Measurements from ENCODE around the gene ABCA8.
"Not testable (repeated sequence)": the region's sequence is repeated elsewhere in the genome, so short reads cannot be mapped to it uniquely, and the experiment has no call there.

ABCA8 gene

GRCh38 chr17:68954146-68954896 is 871 bp downstream of the ABCA8 start:
- Mint-ChIP-seq H3K27me3 (ENCODE audit: low read depth) (no peaks in the 10 kb centered on the region), H3K27ac (no peak overlapping the region), H3K9me3 (no peaks in the 10 kb centered on the region), H3K36me3 (ENCODE audit: low read depth) (no peaks in the 10 kb centered on the region), H3K4me3 (no peak overlapping the region), H3K4me1 (ENCODE audit: low read depth) (no peaks in the 10 kb centered on the region)

GRCh38 chr17:68953340-68953997 is 1.7 kb downstream of the ABCA8 start:
- Mint-ChIP-seq H3K27me3 (ENCODE audit: low read depth) (no peaks in the 10 kb centered on the region), H3K27ac (no peak overlapping the region), H3K36me3 (ENCODE audit: low read depth) (no peaks in the 10 kb centered on the region), H3K4me3 (no peak overlapping the region), H3K4me1 (ENCODE audit: low read depth) (no peaks in the 10 kb centered on the region), H3K9me3 (no peaks in the 10 kb centered on the region)

- Mint-ChIP-seq H3K9me3 (no peaks in the 10 kb centered on the region), H3K4me3 (no peak overlapping the region), H3K27me3 (ENCODE audit: low read depth) (no peaks in the 10 kb centered on the region), H3K36me3 (ENCODE audit: low read depth) (no peaks in the 10 kb centered on the region), H3K27ac (no peak overlapping the region), H3K4me1 (ENCODE audit: low read depth) (no peaks in the 10 kb centered on the region)
Measured at GRCh38 chr17:68950725-68951124, 4.5 kb downstream of the ABCA8 start.

- not testable (repeated sequence) for H3K36me3 Mint-ChIP-seq (ENCODE audit: low read depth); H3K4me1 Mint-ChIP-seq (ENCODE audit: low read depth); H3K4me3 Mint-ChIP-seq; H3K27me3 Mint-ChIP-seq (ENCODE audit: low read depth); H3K9me3 Mint-ChIP-seq; H3K27ac Mint-ChIP-seq
Measured at GRCh38 chr17:68947868-68948267, 7.3 kb downstream of the ABCA8 start.

GRCh38 chr17:68944435-68945035 is 10.7 kb downstream of the ABCA8 start:
- Mint-ChIP-seq H3K27ac (no peak overlapping the region), H3K9me3 (no peaks in the 10 kb centered on the region), H3K4me3 (no peak overlapping the region), H3K27me3 (ENCODE audit: low read depth) (no peaks in the 10 kb centered on the region), H3K4me1 (ENCODE audit: low read depth) (no peaks in the 10 kb centered on the region), H3K36me3 (ENCODE audit: low read depth) (no peaks in the 10 kb centered on the region)

GRCh38 chr17:68943812-68944182 is 11.4 kb downstream of the ABCA8 start:
- not testable (repeated sequence) for H3K27ac Mint-ChIP-seq; H3K9me3 Mint-ChIP-seq; H3K4me1 Mint-ChIP-seq (ENCODE audit: low read depth)

GRCh38 chr17:68943123-68943811 is 11.9 kb downstream of the ABCA8 start:
- no peaks in the 10 kb centered on the region for H3K36me3 Mint-ChIP-seq (ENCODE audit: low read depth)
- no peaks in the 10 kb centered on the region for H3K4me1 Mint-ChIP-seq (ENCODE audit: low read depth)
- no peak overlapping the region for H3K4me3 Mint-ChIP-seq
- no peaks in the 10 kb centered on the region for H3K27me3 Mint-ChIP-seq (ENCODE audit: low read depth)
- H3K9me3 Mint-ChIP-seq: no peaks in the 10 kb centered on the region
- no peak overlapping the region for H3K27ac Mint-ChIP-seq

More at GRCh38 chr17:68943812-68944182, 11.4 kb downstream of the ABCA8 start:
- H3K4me3 Mint-ChIP-seq; H3K36me3 Mint-ChIP-seq (ENCODE audit: low read depth); H3K27me3 Mint-ChIP-seq (ENCODE audit: low read depth): not testable (repeated sequence)

GRCh38 chr17:68942389-68942788 is 12.8 kb downstream of the ABCA8 start:
- H3K27ac Mint-ChIP-seq: no peak overlapping the region
- H3K4me3 Mint-ChIP-seq: no peak overlapping the region
- no peaks in the 10 kb centered on the region for H3K9me3 Mint-ChIP-seq
- no peaks in the 10 kb centered on the region for H3K4me1 Mint-ChIP-seq (ENCODE audit: low read depth)
- no peaks in the 10 kb centered on the region for H3K27me3 Mint-ChIP-seq (ENCODE audit: low read depth)
- H3K36me3 Mint-ChIP-seq (ENCODE audit: low read depth): no peaks in the 10 kb centered on the region

GRCh38 chr17:68941761-68942160 is 13.4 kb downstream of the ABCA8 start:
- no peaks in the 10 kb centered on the region for H3K4me1 Mint-ChIP-seq (ENCODE audit: low read depth)
- no peak overlapping the region for H3K4me3 Mint-ChIP-seq

GRCh38 chr17:68939195-68939594 is 16.0 kb downstream of the ABCA8 start:
- no peaks in the 10 kb centered on the region for H3K27me3 Mint-ChIP-seq (ENCODE audit: low read depth)
- no peak overlapping the region for H3K4me3 Mint-ChIP-seq
- H3K27ac Mint-ChIP-seq: no peak overlapping the region
- H3K4me1 Mint-ChIP-seq (ENCODE audit: low read depth): no peaks in the 10 kb centered on the region
- H3K9me3 Mint-ChIP-seq: no peaks in the 10 kb centered on the region
- H3K36me3 Mint-ChIP-seq (ENCODE audit: low read depth): no peaks in the 10 kb centered on the region

More at GRCh38 chr17:68941761-68942160, 13.4 kb downstream of the ABCA8 start:
- H3K36me3 Mint-ChIP-seq (ENCODE audit: low read depth): no peaks in the 10 kb centered on the region
- no peak overlapping the region for H3K27ac Mint-ChIP-seq
- H3K9me3 Mint-ChIP-seq: no peaks in the 10 kb centered on the region
- H3K27me3 Mint-ChIP-seq (ENCODE audit: low read depth): no peaks in the 10 kb centered on the region

GRCh38 chr17:68937890-68938514 is 17.2 kb downstream of the ABCA8 start:
- Mint-ChIP-seq H3K4me1 (ENCODE audit: low read depth) (no peaks in the 10 kb centered on the region), H3K4me3 (no peak overlapping the region), H3K27me3 (ENCODE audit: low read depth) (no peaks in the 10 kb centered on the region), H3K36me3 (ENCODE audit: low read depth) (no peaks in the 10 kb centered on the region), H3K27ac (no peak overlapping the region), H3K9me3 (no peaks in the 10 kb centered on the region)

- Mint-ChIP-seq H3K27me3 (ENCODE audit: low read depth) (no peaks in the 10 kb centered on the region), H3K4me3 (no peak overlapping the region), H3K4me1 (ENCODE audit: low read depth) (no peaks in the 10 kb centered on the region), H3K9me3 (no peaks in the 10 kb centered on the region), H3K36me3 (ENCODE audit: low read depth) (no peaks in the 10 kb centered on the region), H3K27ac (no peak overlapping the region)
Measured at GRCh38 chr17:68927516-68927915, 27.7 kb downstream of the ABCA8 start.

- H3K4me1 Mint-ChIP-seq (ENCODE audit: low read depth): no peaks in the 10 kb centered on the region
- H3K27ac Mint-ChIP-seq: no peak overlapping the region
- H3K4me3 Mint-ChIP-seq: no peak overlapping the region
- H3K9me3 Mint-ChIP-seq: no peaks in the 10 kb centered on the region
- no peaks in the 10 kb centered on the region for H3K36me3 Mint-ChIP-seq (ENCODE audit: low read depth)
- H3K27me3 Mint-ChIP-seq (ENCODE audit: low read depth): no peaks in the 10 kb centered on the region
Measured at GRCh38 chr17:68924793-68925720, 30.1 kb downstream of the ABCA8 start.

All from T-helper 1 cell treated with Interleukin-12 subunit alpha and Interleukin-12 subunit beta and Interleukin-4 antibody, amounts not matched to agents 30 μg/mL and 1 μg/mL, for 36 hours (primary cell).